Sigmoid colon (tissue), 7 donors: Measurements from ENCODE around the gene GZMB. TPM values are rescaled to one million over a fixed set of nuclear protein-coding genes. Genes with fewer than 3 reads are reported as not detected.

ENCODE experiments used
- DNase-seq: peaks from one replicate; pipeline ENCODE4 v3.0.0-alpha.2; 2019
- H3K27ac ChIP-seq, 4 donors: fragments of 200-600 bp; sonication (generic); one replicate each; pipeline ENCODE4 v1.5.1; 2016 to 2019; ENCODE audit warnings: mild to moderate bottlenecking in 1 of 4
- H3K27me3 ChIP-seq, 3 donors: fragments of 200-600 bp; sonication (generic); one replicate each; pipeline ENCODE4 v1.5.1; 2019; ENCODE audit warnings: mild to moderate bottlenecking in 1 of 3
- H3K36me3 ChIP-seq, 4 donors: fragments of 200-600 bp; sonication (generic); one replicate each; pipeline ENCODE4 v1.5.1; 2016 to 2019
- H3K4me1 ChIP-seq, 4 donors: fragments of 200-600 bp; sonication (generic); one replicate each; pipeline ENCODE4 v1.5.1; 2017 to 2019
- H3K4me3 ChIP-seq, 4 donors: fragments of 200-600 bp; sonication (generic); one replicate each; pipeline ENCODE4 v1.5.1; 2017 to 2019; ENCODE audit warnings: mild to moderate bottlenecking in 2 of 4, moderate library complexity in 1 of 4
- H3K9me3 ChIP-seq, 4 donors: fragments of 200-600 bp in 3 of 4; sonication (generic) in 3 of 4; one replicate each; pipeline versions ENCODE4 v1.5.1 to v1.6.1; 2013 to 2019
- EP300 ChIP-seq, 4 donors: sonication (generic); formaldehyde crosslinking; IDR thresholded peaks; one replicate each; pipeline ENCODE4 v1.6.1; 2017; ENCODE audit warnings: antibody characterized with exemption in 4 of 4
- POLR2A ChIP-seq, 2 donors: fragments of 450-650 bp; IDR thresholded peaks; one replicate each; pipeline ENCODE4 v1.6.1; 2016; ENCODE audit warnings: antibody characterized with exemption in 2 of 2, mild to moderate bottlenecking in 2 of 2, moderate library complexity in 2 of 2
- POLR2AphosphoS5 ChIP-seq, 4 donors: sonication (generic); formaldehyde crosslinking; IDR thresholded peaks; one replicate each; pipeline ENCODE4 v1.6.1; 2017; ENCODE audit warnings: antibody characterized with exemption in 4 of 4
- WGBS, 2 donors: extraction: QIAGEN DNeasy Blood & Tissue Kit; methylation state at CpG; one replicate each; pipeline ENCODE4 v1.1.7; 2013; 5-methylcytosine and 5-hydroxymethylcytosine counted together
- intact Hi-C: fragments of 100-400 bp; cut with DNase I; formaldehyde crosslinking; loops from one replicate; pipeline ENCODE4 v1.15.1; 2023
- polyA plus RNA-seq, 3 donors: library from polyadenylated mRNA; stranded (reverse); fragments of 200-250 nt; gene quantifications; one replicate each; pipeline ENCODE4 v1.2.3, GENCODE V29; 2013
- total RNA-seq, 4 donors: library from RNA; depleted of rRNA; stranded (reverse); fragments of >200 nt; gene quantifications; one replicate each; pipeline ENCODE4 v1.1.0, GENCODE V29; 2016
- TF ChIP-seq, protein P1 (sequence below), 4 experiments: fragments of 450-650 bp in 3 of 4; fragments of 200-600 bp in 1 of 4; IDR thresholded peaks; one replicate each; pipeline ENCODE4 v1.5.1; 2016 to 2019; ENCODE audit warnings: antibody characterized with exemption in 4 of 4, mild to moderate bottlenecking in 3 of 4, moderate library complexity in 2 of 4
- donor health status: healthy with polysubstance abuse.
- donor health status: Bipolar disorder and iron deficiency.
- donor health status: healthy.

Gene GZMB, protein sequence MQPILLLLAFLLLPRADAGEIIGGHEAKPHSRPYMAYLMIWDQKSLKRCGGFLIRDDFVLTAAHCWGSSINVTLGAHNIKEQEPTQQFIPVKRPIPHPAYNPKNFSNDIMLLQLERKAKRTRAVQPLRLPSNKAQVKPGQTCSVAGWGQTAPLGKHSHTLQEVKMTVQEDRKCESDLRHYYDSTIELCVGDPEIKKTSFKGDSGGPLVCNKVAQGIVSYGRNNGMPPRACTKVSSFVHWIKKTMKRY
- total RNA-seq (1 to 10 TPM in 1 of 4 donors, not detected in 3; 1.5 TPM), polyA plus RNA-seq (1 to 10 TPM in 2 of 3 donors, not detected in 1; 3.2 to 8.0 TPM)

GRCh38 chr14:24634158-24634557 is at the start of gene GZMB:
Gene GZMB (minus strand): TSS chr14:24634190. CDS start chr14:24634160, 30 bp downstream.
- no peaks in the 10 kb centered on the region for H3K27me3 ChIP-seq
- intact Hi-C loops, result no loop called here
- H3K9me3 ChIP-seq, result no peaks in the 10 kb centered on the region
- no peaks in the 10 kb centered on the region for H3K36me3 ChIP-seq
- TF ChIP-seq EP300 (IDR thresholded peaks at IDR 0.05) (no peak), POLR2AphosphoS5 (IDR thresholded peaks at IDR 0.05) (no peak), POLR2A (IDR thresholded peaks at IDR 0.05) (no peak)
- TF ChIP-seq, protein P1, sequence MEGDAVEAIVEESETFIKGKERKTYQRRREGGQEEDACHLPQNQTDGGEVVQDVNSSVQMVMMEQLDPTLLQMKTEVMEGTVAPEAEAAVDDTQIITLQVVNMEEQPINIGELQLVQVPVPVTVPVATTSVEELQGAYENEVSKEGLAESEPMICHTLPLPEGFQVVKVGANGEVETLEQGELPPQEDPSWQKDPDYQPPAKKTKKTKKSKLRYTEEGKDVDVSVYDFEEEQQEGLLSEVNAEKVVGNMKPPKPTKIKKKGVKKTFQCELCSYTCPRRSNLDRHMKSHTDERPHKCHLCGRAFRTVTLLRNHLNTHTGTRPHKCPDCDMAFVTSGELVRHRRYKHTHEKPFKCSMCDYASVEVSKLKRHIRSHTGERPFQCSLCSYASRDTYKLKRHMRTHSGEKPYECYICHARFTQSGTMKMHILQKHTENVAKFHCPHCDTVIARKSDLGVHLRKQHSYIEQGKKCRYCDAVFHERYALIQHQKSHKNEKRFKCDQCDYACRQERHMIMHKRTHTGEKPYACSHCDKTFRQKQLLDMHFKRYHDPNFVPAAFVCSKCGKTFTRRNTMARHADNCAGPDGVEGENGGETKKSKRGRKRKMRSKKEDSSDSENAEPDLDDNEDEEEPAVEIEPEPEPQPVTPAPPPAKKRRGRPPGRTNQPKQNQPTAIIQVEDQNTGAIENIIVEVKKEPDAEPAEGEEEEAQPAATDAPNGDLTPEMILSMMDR (IDR thresholded peaks at IDR 0.05), result no peak
- WGBS, 2 donors, result 74 to 82% methylated on average over 2 of the region's 2 CpGs
- no peak within 1 kb of the TSS for H3K27ac ChIP-seq
- H3K4me1 ChIP-seq, result no peaks in the 10 kb centered on the region
- no peak within 1 kb of the TSS for H3K4me3 ChIP-seq
- DNase-seq, result no peak

- H3K27ac ChIP-seq, result no peak overlapping the region
- TF ChIP-seq, protein P1 (IDR thresholded peaks at IDR 0.05), result no peak
- no peak for DNase-seq
- no peaks in the 10 kb centered on the region for H3K36me3 ChIP-seq
- WGBS, 2 donors, result 52 to 71% methylated on average over 1 of the region's 1 CpG
- intact Hi-C loops, result no loop called here
- no peaks in the 10 kb centered on the region for H3K27me3 ChIP-seq
- no peaks in the 10 kb centered on the region for H3K9me3 ChIP-seq
- H3K4me1 ChIP-seq, result no peaks in the 10 kb centered on the region
- no peak overlapping the region for H3K4me3 ChIP-seq
Observed at GRCh38 chr14:24681056-24681455, 47.1 kb upstream of the GZMB start.

- H3K4me1 ChIP-seq, result no peaks in the 10 kb centered on the region
- no peak for DNase-seq
- no peaks in the 10 kb centered on the region for H3K9me3 ChIP-seq
- no peaks in the 10 kb centered on the region for H3K36me3 ChIP-seq
- H3K27me3 ChIP-seq, result no peaks in the 10 kb centered on the region
- no peak overlapping the region for H3K27ac ChIP-seq
- TF ChIP-seq EP300 (IDR thresholded peaks at IDR 0.05) (no peak), POLR2A (IDR thresholded peaks at IDR 0.05) (no peak), POLR2AphosphoS5 (IDR thresholded peaks at IDR 0.05) (no peak)
- TF ChIP-seq, protein P1 (IDR thresholded peaks at IDR 0.05), result no peak
- H3K4me3 ChIP-seq, result no peak overlapping the region
- 70 to 75% methylated on average over 4 of the region's 4 CpGs for WGBS, 2 donors
- intact Hi-C loops, result no loop called here
Observed at GRCh38 chr14:24680516-24680915, 46.5 kb upstream of the GZMB start.

GRCh38 chr14:24679248-24679961 is 45.4 kb upstream of the GZMB start:
- Histone ChIP-seq H3K27ac (no peak overlapping the region), H3K36me3 (no peaks in the 10 kb centered on the region), H3K9me3 (no peaks in the 10 kb centered on the region), H3K4me1 (no peaks in the 10 kb centered on the region), H3K4me3 (no peak overlapping the region), H3K27me3 (peaks cover 0 to 1% (median 0%) of the 10 kb centered on the region in 3 donors)
- DNase-seq, result no peak
- intact Hi-C loops, result loop anchor here (10.0 kb wide), 1 partner anchor 345 kb away; the partner anchor contains the start of genes ADCY4 and RIPK3
- TF ChIP-seq POLR2A (IDR thresholded peaks at IDR 0.05), result no peak
- WGBS, 2 donors, result 55 to 63% methylated on average over 12 of the region's 12 CpGs

GRCh38 chr14:24678801-24679247 is 44.8 kb upstream of the GZMB start:
- Histone ChIP-seq H3K9me3 (no peaks in the 10 kb centered on the region), H3K4me3 (peak overlapping the region in 3 of 4 donors; percentile 21 to 41 (median 35)), H3K27me3 (peaks cover 0 to 4% (median 0%) of the 10 kb centered on the region in 3 donors), H3K36me3 (no peaks in the 10 kb centered on the region), H3K4me1 (no peaks in the 10 kb centered on the region), H3K27ac (no peak overlapping the region)
- 2 to 3% methylated on average over 11 of the region's 11 CpGs for WGBS, 2 donors
- TF ChIP-seq, protein P1 (IDR thresholded peaks at IDR 0.05), result peak; percentile 32 to 87 (median 80)
- no peak for TF ChIP-seq POLR2A (IDR thresholded peaks at IDR 0.05)
- TF ChIP-seq POLR2AphosphoS5 (IDR thresholded peaks at IDR 0.05), result no peak
- TF ChIP-seq EP300 (IDR thresholded peaks at IDR 0.05), result no peak
- peak; percentile 72 for DNase-seq
- intact Hi-C loops, result loop anchor here (10.0 kb wide), 1 partner anchor 344 kb away; the partner anchor contains the start of genes ADCY4 and RIPK3
